BLaER1 (cell line): ENCODE measurements around the gene FAM131B.

Experiments used
- H3K27ac ChIP-seq: shearing (Covaris generic); formaldehyde crosslinking; 2 replicates; pipeline ENCODE4 v1.8.1; 2022
- H3K27me3 ChIP-seq: shearing (Covaris generic); formaldehyde crosslinking; 2 replicates; pipeline ENCODE4 v1.8.1; 2022
- H3K36me3 ChIP-seq: shearing (Covaris generic); formaldehyde crosslinking; 2 replicates; pipeline ENCODE4 v1.8.1; 2022
- H3K4me1 ChIP-seq: shearing (Covaris generic); formaldehyde crosslinking; 2 replicates; pipeline ENCODE4 v1.8.1; 2022
- H3K4me2 ChIP-seq: shearing (Covaris generic); formaldehyde crosslinking; 2 replicates; pipeline ENCODE4 v1.8.1; 2022
- H3K4me3 ChIP-seq: shearing (Covaris generic); formaldehyde crosslinking; 2 replicates; pipeline ENCODE4 v1.8.1; 2022
- H3K9ac ChIP-seq: shearing (Covaris generic); formaldehyde crosslinking; 2 replicates; pipeline ENCODE4 v1.8.1; 2022
- H3K9me3 ChIP-seq: shearing (Covaris generic); formaldehyde crosslinking; 2 replicates; pipeline ENCODE4 v1.8.1; 2022
- H4K20me1 ChIP-seq: shearing (Covaris generic); formaldehyde crosslinking; 2 replicates; pipeline ENCODE4 v1.8.1; 2022
- Cebpa-rat ChIP-seq: shearing (Covaris generic); IDR thresholded peaks from 2 replicates; pipeline ENCODE4 v1.8.1; 2022

The FAM131B gene

DNA sequence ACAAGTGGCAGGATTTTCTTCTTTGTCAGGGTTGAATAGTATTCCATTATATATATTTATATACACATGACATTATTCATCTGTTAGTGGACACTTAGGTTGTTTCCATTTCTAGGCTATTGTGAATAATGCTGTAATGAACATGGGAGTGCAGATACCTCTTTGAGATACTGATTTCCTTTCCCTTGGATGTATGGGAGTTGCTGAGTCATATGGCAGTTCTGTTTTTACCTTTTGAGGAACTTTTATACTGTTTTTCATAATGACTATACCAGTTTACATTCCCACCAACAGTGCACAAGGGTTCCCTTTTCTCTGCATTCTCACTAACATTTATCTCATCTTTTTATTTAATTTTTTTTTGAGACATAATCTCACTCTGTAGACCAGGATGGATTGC is 48.4 kb downstream of the FAM131B start:
- no peak overlapping the region for H3K4me3 ChIP-seq
- no peaks in the 10 kb centered on the region for H4K20me1 ChIP-seq
- H3K4me2 ChIP-seq, result no peak overlapping the region
- H3K4me1 ChIP-seq, result peaks cover 24% of the 10 kb centered on the region
- TF ChIP-seq Cebpa-rat, result no peak
- H3K9me3 ChIP-seq, result 0 out of 2 replicates have a peak, but pooled peaks cover 6% of the 10 kb centered on the region
- no peak overlapping the region for H3K27ac ChIP-seq
- peaks cover 16% of the 10 kb centered on the region for H3K36me3 ChIP-seq
- no peak overlapping the region for H3K9ac ChIP-seq
- H3K27me3 ChIP-seq, result no peaks in the 10 kb centered on the region

- Histone ChIP-seq H3K27me3 (no peaks in the 10 kb centered on the region), H3K4me3 (no peak overlapping the region), H3K27ac (0 out of 2 replicates have a peak overlapping the region, but pooled peaks have one; percentile 13), H3K36me3 (peaks cover 71% of the 10 kb centered on the region), H4K20me1 (peaks cover 18% of the 10 kb centered on the region), H3K9ac (no peak overlapping the region), H3K4me2 (no peak overlapping the region), H3K9me3 (0 out of 2 replicates have a peak, but pooled peaks cover 9% of the 10 kb centered on the region), H3K4me1 (peaks cover 24% of the 10 kb centered on the region)
- TF ChIP-seq Cebpa-rat, result no peak
Observed at GRCh38 chr7:143308632-143309031, 53.9 kb downstream of the FAM131B start.

- Histone ChIP-seq H3K27me3 (no peaks in the 10 kb centered on the region), H3K4me1 (peaks cover 20% of the 10 kb centered on the region), H4K20me1 (peaks cover 23% of the 10 kb centered on the region), H3K27ac (no peak overlapping the region), H3K9me3 (0 out of 2 replicates have a peak, but pooled peaks cover 3% of the 10 kb centered on the region), H3K4me3 (no peak overlapping the region), H3K36me3 (peaks cover 95% of the 10 kb centered on the region), H3K4me2 (no peak overlapping the region), H3K9ac (no peak overlapping the region)
- no peak for TF ChIP-seq Cebpa-rat
Observed at GRCh38 chr7:143305423-143306070, 57.0 kb downstream of the FAM131B start.

DNA sequence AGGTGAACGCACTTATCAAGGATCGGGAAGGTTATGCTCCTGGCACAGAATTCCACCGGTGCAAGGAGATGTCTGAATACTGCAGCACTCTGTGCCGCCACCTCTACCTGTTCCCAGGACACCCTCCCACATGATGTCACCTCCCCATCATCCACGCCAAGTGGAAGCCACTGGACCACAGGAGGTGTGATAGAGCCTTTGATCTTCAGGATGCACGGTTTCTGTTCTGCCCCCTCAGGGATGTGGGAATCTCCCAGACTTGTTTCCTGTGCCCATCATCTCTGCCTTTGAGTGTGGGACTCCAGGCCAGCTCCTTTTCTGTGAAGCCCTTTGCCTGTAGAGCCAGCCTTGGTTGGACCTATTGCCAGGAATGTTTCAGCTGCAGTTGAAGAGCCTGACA is 57.6 kb downstream of the FAM131B start:
- peaks cover 98% of the 10 kb centered on the region for H3K36me3 ChIP-seq
- H3K4me3 ChIP-seq, result no peak overlapping the region
- no peak overlapping the region for H3K9ac ChIP-seq
- 0 out of 2 replicates have a peak, but pooled peaks cover 3% of the 10 kb centered on the region for H3K9me3 ChIP-seq
- no peaks in the 10 kb centered on the region for H3K27me3 ChIP-seq
- no peak overlapping the region for H3K4me2 ChIP-seq
- TF ChIP-seq Cebpa-rat, result no peak
- no peak overlapping the region for H3K27ac ChIP-seq
- H4K20me1 ChIP-seq, result peaks cover 29% of the 10 kb centered on the region
- peaks cover 20% of the 10 kb centered on the region for H3K4me1 ChIP-seq

- H3K27ac ChIP-seq, result no peak overlapping the region
- H3K9ac ChIP-seq, result no peak overlapping the region
- 0 out of 2 replicates have a peak, but pooled peaks cover 3% of the 10 kb centered on the region for H3K9me3 ChIP-seq
- peaks cover 41% of the 10 kb centered on the region for H4K20me1 ChIP-seq
- H3K4me1 ChIP-seq, result peaks cover 19% of the 10 kb centered on the region
- H3K4me3 ChIP-seq, result no peak overlapping the region
- H3K36me3 ChIP-seq, result peaks cover 99% of the 10 kb centered on the region
- TF ChIP-seq Cebpa-rat, result no peak
- H3K4me2 ChIP-seq, result no peak overlapping the region
- H3K27me3 ChIP-seq, result no peaks in the 10 kb centered on the region
Observed at GRCh38 chr7:143303733-143304132, 58.8 kb downstream of the FAM131B start.
